Osteocyte (in vitro differentiated cells): Measurements from ENCODE around the gene LARP6. TPM values are rescaled to one million over a fixed set of nuclear protein-coding genes. Genes with fewer than 3 reads are reported as not detected.

Experiments used
- DNase-seq: peaks from one replicate; pipeline ENCODE4 v3.0.0; 2021; ENCODE audit warnings: mixed read lengths; ENCODE audit not compliant: unreplicated experiment; ENCODE audit errors: extremely low spot score
- H3K27ac Mint-ChIP-seq: one replicate; pipeline ENCODE4 v1.8.0; 2021; ENCODE audit warnings: mild to moderate bottlenecking, mixed read lengths; ENCODE audit not compliant: unreplicated experiment
- H3K27me3 Mint-ChIP-seq: one replicate; pipeline ENCODE4 v1.8.0; 2021; ENCODE audit warnings: mixed read lengths; ENCODE audit not compliant: unreplicated experiment
- H3K36me3 Mint-ChIP-seq: one replicate; pipeline ENCODE4 v1.8.0; 2021; ENCODE audit warnings: mixed read lengths; ENCODE audit not compliant: unreplicated experiment
- H3K4me1 Mint-ChIP-seq: one replicate; pipeline ENCODE4 v1.8.0; 2021; ENCODE audit warnings: mixed read lengths; ENCODE audit not compliant: unreplicated experiment
- H3K4me3 Mint-ChIP-seq: one replicate; pipeline ENCODE4 v1.8.0; 2021; ENCODE audit warnings: mild to moderate bottlenecking, moderate library complexity, mixed read lengths; ENCODE audit not compliant: unreplicated experiment
- H3K9me3 Mint-ChIP-seq: one replicate; pipeline ENCODE4 v1.8.0; 2021; ENCODE audit warnings: mixed read lengths; ENCODE audit not compliant: unreplicated experiment
- total RNA-seq: library from RNA; stranded (reverse); gene quantifications from 2 replicates; pipeline ENCODE4 v1.2.1, GENCODE V29; 2021
- TF ChIP-seq, protein P1 (sequence below): fragments of 200-600 bp; sonication (generic); IDR thresholded peaks from 2 replicates; pipeline ENCODE4 v1.5.0; 2021; ENCODE audit warnings: antibody characterized with exemption, mild to moderate bottlenecking, moderate library complexity

The LARP6 gene
- total RNA-seq, 1 donor from 2014 or later: 119 TPM

GRCh38 chr15:70882361-70882760 lies 28.4 kb upstream of the LARP6 start:
- no peak overlapping the region for H3K27ac Mint-ChIP-seq
- H3K9me3 Mint-ChIP-seq: no peaks in the 10 kb centered on the region
- no peak for DNase-seq

DNA sequence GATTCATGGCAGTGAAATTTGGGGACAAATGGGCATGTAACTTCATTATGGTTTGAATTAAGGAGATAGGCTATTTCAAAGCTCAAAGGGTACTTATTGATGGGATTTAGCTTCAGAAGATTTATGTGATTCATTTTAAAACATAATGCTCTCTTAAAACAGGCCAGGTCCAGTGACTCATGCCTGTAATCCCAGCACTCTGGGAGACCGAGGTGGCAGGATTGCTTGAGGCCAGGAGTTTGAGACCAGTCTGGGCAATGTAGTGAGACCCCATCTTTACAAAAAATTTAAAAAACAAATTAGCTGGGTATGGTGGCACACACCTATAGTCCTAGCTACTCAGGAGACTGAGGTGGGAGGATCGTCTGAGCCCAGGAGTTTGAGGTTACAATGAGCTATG lies 26.8 kb upstream of the LARP6 start:
- Mint-ChIP-seq H3K27me3 (no peaks in the 10 kb centered on the region), H3K27ac (no peak overlapping the region), H3K4me1 (peaks cover 23% of the 10 kb centered on the region), H3K36me3 (peaks cover 9% of the 10 kb centered on the region), H3K4me3 (no peak overlapping the region), H3K9me3 (no peaks in the 10 kb centered on the region)
- DNase-seq: no peak
- TF ChIP-seq, protein P1, sequence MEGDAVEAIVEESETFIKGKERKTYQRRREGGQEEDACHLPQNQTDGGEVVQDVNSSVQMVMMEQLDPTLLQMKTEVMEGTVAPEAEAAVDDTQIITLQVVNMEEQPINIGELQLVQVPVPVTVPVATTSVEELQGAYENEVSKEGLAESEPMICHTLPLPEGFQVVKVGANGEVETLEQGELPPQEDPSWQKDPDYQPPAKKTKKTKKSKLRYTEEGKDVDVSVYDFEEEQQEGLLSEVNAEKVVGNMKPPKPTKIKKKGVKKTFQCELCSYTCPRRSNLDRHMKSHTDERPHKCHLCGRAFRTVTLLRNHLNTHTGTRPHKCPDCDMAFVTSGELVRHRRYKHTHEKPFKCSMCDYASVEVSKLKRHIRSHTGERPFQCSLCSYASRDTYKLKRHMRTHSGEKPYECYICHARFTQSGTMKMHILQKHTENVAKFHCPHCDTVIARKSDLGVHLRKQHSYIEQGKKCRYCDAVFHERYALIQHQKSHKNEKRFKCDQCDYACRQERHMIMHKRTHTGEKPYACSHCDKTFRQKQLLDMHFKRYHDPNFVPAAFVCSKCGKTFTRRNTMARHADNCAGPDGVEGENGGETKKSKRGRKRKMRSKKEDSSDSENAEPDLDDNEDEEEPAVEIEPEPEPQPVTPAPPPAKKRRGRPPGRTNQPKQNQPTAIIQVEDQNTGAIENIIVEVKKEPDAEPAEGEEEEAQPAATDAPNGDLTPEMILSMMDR: no peak

More at GRCh38 chr15:70882361-70882760, 28.4 kb upstream of the LARP6 start:
- no peak overlapping the region for H3K4me3 Mint-ChIP-seq
- no peaks in the 10 kb centered on the region for H3K27me3 Mint-ChIP-seq
- peaks cover 9% of the 10 kb centered on the region for H3K36me3 Mint-ChIP-seq
- H3K4me1 Mint-ChIP-seq: peaks cover 23% of the 10 kb centered on the region
- TF ChIP-seq, protein P1: no peak

- Mint-ChIP-seq H3K9me3 (no peaks in the 10 kb centered on the region), H3K27ac (peak overlapping the region; percentile 79), H3K27me3 (no peaks in the 10 kb centered on the region), H3K36me3 (peaks cover 11% of the 10 kb centered on the region), H3K4me3 (no peak overlapping the region), H3K4me1 (peaks cover 32% of the 10 kb centered on the region)
- TF ChIP-seq, protein P1: no peak
- no peak for DNase-seq
Measured at GRCh38 chr15:70879401-70879800, 25.4 kb upstream of the LARP6 start.

- no peak for DNase-seq
- Mint-ChIP-seq H3K27ac (no peak overlapping the region), H3K4me3 (no peak overlapping the region), H3K36me3 (peaks cover 4% of the 10 kb centered on the region), H3K4me1 (peaks cover 41% of the 10 kb centered on the region), H3K9me3 (no peaks in the 10 kb centered on the region), H3K27me3 (no peaks in the 10 kb centered on the region)
- TF ChIP-seq, protein P1: no peak
Measured at GRCh38 chr15:70876683-70877082, 22.7 kb upstream of the LARP6 start.

- peaks cover 41% of the 10 kb centered on the region for H3K4me1 Mint-ChIP-seq
- H3K27ac Mint-ChIP-seq: no peak overlapping the region
- no peak for DNase-seq
- peaks cover 4% of the 10 kb centered on the region for H3K36me3 Mint-ChIP-seq
- no peaks in the 10 kb centered on the region for H3K27me3 Mint-ChIP-seq
- no peaks in the 10 kb centered on the region for H3K9me3 Mint-ChIP-seq
- no peak overlapping the region for H3K4me3 Mint-ChIP-seq
- TF ChIP-seq, protein P1: no peak
Measured at GRCh38 chr15:70876011-70876410, 22.1 kb upstream of the LARP6 start.
